ENCODE results near the gene KLHL29. TPM values are rescaled to one million over a fixed set of nuclear protein-coding genes. Genes with fewer than 3 reads are reported as not detected.

Gene KLHL29
- total and polyA plus RNA-seq, 2 of the 13 experiments (the other 11 are each of a cell fraction or from before 2014, with no cell fraction given), result 0.01 TPM; not detected in 1

GRCh38 chr2:23540804-23541360 is 155.9 kb downstream of the KLHL29 start:
- no peak overlapping the region for H3K4me3 ChIP-seq (replicated peaks in 1 of 3; ENCODE audit: insufficient read depth in 1 of 3, low read depth in 2 of 3, low read length in 3 of 3)
- no peak overlapping the region for H3K9ac ChIP-seq (ENCODE audit: insufficient read depth, low read depth, low read length)
- DNase-seq (ENCODE audit: low spot score) (no peak), ATAC-seq (no peak), FAIRE-seq (no peak)
- H3K27ac ChIP-seq (ENCODE audit: extremely low read length, insufficient read depth, low read length), result no peak overlapping the region
- WGBS (ENCODE audit: low lambda C conversion rate), result 26% methylated on average over 8 of the region's 8 CpGs
- ChIA-PET POLR2A (no interaction called here), CTCF (ENCODE audit: low intra/inter-chr PET ratio, low total read pairs) (no interaction called here)
- H3K4me2 ChIP-seq (ENCODE audit: low read depth, low read length), result no peak overlapping the region
- H2AFZ ChIP-seq (ENCODE audit: low read length), result no peak overlapping the region
- H3K4me1 ChIP-seq (ENCODE audit: insufficient read depth, low read length), result no peaks in the 10 kb centered on the region
- H3K36me3 ChIP-seq (replicated peaks in 1 of 2; ENCODE audit: control insufficient read depth in 1 of 2, insufficient read depth in 2 of 2, low read length in 2 of 2), result no peaks in the 10 kb centered on the region
- no TSS peak for BruUV-seq (replicated peaks)
- H3K9me3 ChIP-seq (ENCODE audit: low read length), result no peaks in the 10 kb centered on the region
- H4K20me1 ChIP-seq (ENCODE audit: insufficient read depth, low read length), result no peaks in the 10 kb centered on the region
- TF ChIP-seq ATF5 (CRISPR knock-in tag; IDR thresholded peaks at IDR 0.05; ENCODE audit: low read depth) (no peak), HDAC1 (CRISPR knock-in tag; IDR thresholded peaks at IDR 0.05) (no peak)
- in situ Hi-C loops (cut with HindIII; ENCODE audit: extremely low pct_ligation_motif_present, low pct_unique_long_range_greater_than_20kb) (no loop called here), intact Hi-C loops (cut with micrococcal nuclease; ENCODE audit: unreplicated experiment) (no loop called here)
- peaks cover 1 to 55% of the 10 kb centered on the region in 2 experiments; a peak in 3 of 5 replicates for H3K27me3 ChIP-seq (ENCODE audit: control insufficient read depth in 1 of 2, insufficient read depth in 2 of 2, low read length in 2 of 2)
- H3K79me2 ChIP-seq (ENCODE audit: insufficient read depth, low read length), result no peaks in the 10 kb centered on the region

GRCh38 chr2:23541503-23542229 is 156.7 kb downstream of the KLHL29 start:
- H3K4me3 ChIP-seq (replicated peaks in 1 of 3; ENCODE audit: insufficient read depth in 1 of 3, low read depth in 2 of 3, low read length in 3 of 3), result no peak overlapping the region
- WGBS (ENCODE audit: low lambda C conversion rate), result 48% methylated on average over 7 of the region's 7 CpGs
- FAIRE-seq (no peak), ATAC-seq (no peak), DNase-seq (ENCODE audit: low spot score) (no peak)
- no peak for TF ChIP-seq ZNF333 (CRISPR knock-in tag; IDR thresholded peaks at IDR 0.05; ENCODE audit: borderline replicate concordance)
- TF ChIP-seq ELF3 (CRISPR knock-in tag; IDR thresholded peaks at IDR 0.05), result no peak
- no peak for TF ChIP-seq TEAD3 (CRISPR knock-in tag; optimal IDR thresholded peaks at IDR 0.05; ENCODE audit: borderline replicate concordance)
- TF ChIP-seq SRSF1 (optimal IDR thresholded peaks at IDR 0.05; ENCODE audit: low read depth, low read length), result no peak
- no peak for TF ChIP-seq ZNF749 (CRISPR knock-in tag; IDR thresholded peaks at IDR 0.05; ENCODE audit: borderline replicate concordance)
- TF ChIP-seq ZNF207 (IDR thresholded peaks at IDR 0.05; ENCODE audit: borderline replicate concordance), result no peak
- no peak for TF ChIP-seq NR2F1 (CRISPR knock-in tag; IDR thresholded peaks at IDR 0.05)
- no peak for TF ChIP-seq CTCF (CRISPR knock-in tag; IDR thresholded peaks at IDR 0.05)
- no peak for TF ChIP-seq YY1 (IDR thresholded peaks at IDR 0.05; ENCODE audit: insufficient read depth, insufficient replicate concordance, low read depth, low read length)
- no peak for TF ChIP-seq RFXANK (CRISPR knock-in tag; IDR thresholded peaks at IDR 0.05)
- no peak for TF ChIP-seq YEATS4 (CRISPR knock-in tag; IDR thresholded peaks at IDR 0.05; ENCODE audit: borderline replicate concordance)
- no peak for TF ChIP-seq ZNF598 (CRISPR knock-in tag; IDR thresholded peaks at IDR 0.05; ENCODE audit: borderline replicate concordance)
- TF ChIP-seq SALL2 (CRISPR knock-in tag; IDR thresholded peaks at IDR 0.05), result no peak
- ChIA-PET POLR2A (no interaction called here), CTCF (ENCODE audit: low intra/inter-chr PET ratio, low total read pairs) (no interaction called here)
- H3K27me3 ChIP-seq (ENCODE audit: control insufficient read depth in 1 of 2, insufficient read depth in 2 of 2, low read length in 2 of 2), result peaks cover 1 to 54% of the 10 kb centered on the region in 2 experiments; a peak in 3 of 5 replicates
- H3K79me2 ChIP-seq (ENCODE audit: insufficient read depth, low read length), result no peaks in the 10 kb centered on the region
- H3K4me2 ChIP-seq (ENCODE audit: low read depth, low read length), result no peak overlapping the region
- H3K27ac ChIP-seq (ENCODE audit: extremely low read length, insufficient read depth, low read length), result no peak overlapping the region
- in situ Hi-C loops (cut with HindIII; ENCODE audit: extremely low pct_ligation_motif_present, low pct_unique_long_range_greater_than_20kb) (no loop called here), intact Hi-C loops (cut with micrococcal nuclease; ENCODE audit: unreplicated experiment) (no loop called here)
- no TSS peak for BruUV-seq (replicated peaks)
- no peak overlapping the region for H3K9ac ChIP-seq (ENCODE audit: insufficient read depth, low read depth, low read length)
- H3K4me1 ChIP-seq (ENCODE audit: insufficient read depth, low read length), result no peaks in the 10 kb centered on the region
- no peak overlapping the region for H2AFZ ChIP-seq (ENCODE audit: low read length)
- H3K9me3 ChIP-seq (ENCODE audit: low read length), result no peaks in the 10 kb centered on the region
- no peaks in the 10 kb centered on the region for H3K36me3 ChIP-seq (replicated peaks in 1 of 2; ENCODE audit: control insufficient read depth in 1 of 2, insufficient read depth in 2 of 2, low read length in 2 of 2)
- no peaks in the 10 kb centered on the region for H4K20me1 ChIP-seq (ENCODE audit: insufficient read depth, low read length)

Measured in HepG2 (cell line).